Measurements from ENCODE around the gene SPAG8.
A peak's percentile ranks its signal among the peaks of the same experiment; 100 is the strongest.

SPAG8 gene

DNA sequence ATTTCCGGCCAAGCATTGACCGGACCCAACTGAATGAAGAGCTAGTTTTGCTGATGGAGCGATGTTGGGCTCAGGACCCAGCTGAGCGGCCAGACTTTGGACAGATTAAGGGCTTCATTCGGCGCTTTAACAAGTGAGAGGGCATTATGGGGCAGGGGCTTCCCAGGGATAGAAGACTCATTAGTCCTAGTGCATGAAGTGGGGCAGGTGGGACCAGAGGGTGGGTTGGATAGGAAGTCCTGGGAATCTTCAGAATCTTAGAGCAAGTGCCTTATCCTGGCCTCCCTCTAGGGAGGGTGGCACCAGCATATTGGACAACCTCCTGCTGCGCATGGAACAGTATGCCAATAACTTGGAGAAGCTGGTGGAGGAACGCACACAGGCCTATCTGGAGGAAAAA lies 6.0 kb downstream of the SPAG8 start:
- DNase-seq, result no peak

- DNase-seq, result no peak
These were observed 10.5 kb downstream of the SPAG8 start for GRCh38 chr9:35801328-35802128.

- DNase-seq, result no peak
These were observed 11.5 kb downstream of the SPAG8 start for GRCh38 chr9:35800530-35800929.

DNA sequence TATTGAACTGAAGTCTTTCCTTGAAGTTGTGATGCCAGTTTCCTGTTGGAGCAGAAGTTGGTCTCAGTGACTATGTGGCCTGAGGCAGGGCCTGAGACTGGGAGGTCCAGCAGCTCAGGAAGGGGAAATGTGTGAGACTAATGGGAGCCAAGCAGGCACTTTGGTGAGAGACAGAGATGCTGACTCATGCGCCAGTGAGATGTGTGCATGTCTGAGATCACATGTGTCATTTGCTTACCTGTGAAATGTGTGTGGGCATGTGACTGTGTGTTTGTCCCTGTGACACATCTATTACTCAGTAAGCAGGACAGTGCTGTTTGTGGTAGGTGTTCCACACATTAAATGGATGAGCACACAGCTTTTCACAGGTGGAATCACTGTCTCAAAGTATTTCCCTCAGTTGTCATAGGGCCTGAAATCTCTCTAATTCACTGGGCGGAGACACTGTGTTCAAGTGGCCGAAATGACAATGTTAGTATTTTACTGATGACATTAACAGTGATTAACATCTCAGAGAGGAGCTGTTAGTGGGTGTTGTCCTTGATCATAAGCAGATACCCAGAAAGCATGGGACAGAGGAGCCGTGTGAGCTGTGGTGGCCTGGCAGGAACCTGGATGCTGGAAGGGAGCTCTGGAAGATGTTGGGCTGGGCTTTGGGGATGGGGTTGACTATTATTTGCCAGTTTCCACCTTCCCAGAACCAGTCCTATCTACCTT lies 13.2 kb downstream of the SPAG8 start:
- DNase-seq, result no peak

- no peak for DNase-seq
These were observed 14.6 kb downstream of the SPAG8 start for GRCh38 chr9:35797311-35798109.

- DNase-seq, result no peak
These were observed 16.4 kb downstream of the SPAG8 start for GRCh38 chr9:35795695-35796094.

GRCh38 chr9:35793461-35793860 lies 18.6 kb downstream of the SPAG8 start:
- no peak for DNase-seq

GRCh38 chr9:35792826-35793225 lies 19.2 kb downstream of the SPAG8 start:
- no peak for DNase-seq

DNA sequence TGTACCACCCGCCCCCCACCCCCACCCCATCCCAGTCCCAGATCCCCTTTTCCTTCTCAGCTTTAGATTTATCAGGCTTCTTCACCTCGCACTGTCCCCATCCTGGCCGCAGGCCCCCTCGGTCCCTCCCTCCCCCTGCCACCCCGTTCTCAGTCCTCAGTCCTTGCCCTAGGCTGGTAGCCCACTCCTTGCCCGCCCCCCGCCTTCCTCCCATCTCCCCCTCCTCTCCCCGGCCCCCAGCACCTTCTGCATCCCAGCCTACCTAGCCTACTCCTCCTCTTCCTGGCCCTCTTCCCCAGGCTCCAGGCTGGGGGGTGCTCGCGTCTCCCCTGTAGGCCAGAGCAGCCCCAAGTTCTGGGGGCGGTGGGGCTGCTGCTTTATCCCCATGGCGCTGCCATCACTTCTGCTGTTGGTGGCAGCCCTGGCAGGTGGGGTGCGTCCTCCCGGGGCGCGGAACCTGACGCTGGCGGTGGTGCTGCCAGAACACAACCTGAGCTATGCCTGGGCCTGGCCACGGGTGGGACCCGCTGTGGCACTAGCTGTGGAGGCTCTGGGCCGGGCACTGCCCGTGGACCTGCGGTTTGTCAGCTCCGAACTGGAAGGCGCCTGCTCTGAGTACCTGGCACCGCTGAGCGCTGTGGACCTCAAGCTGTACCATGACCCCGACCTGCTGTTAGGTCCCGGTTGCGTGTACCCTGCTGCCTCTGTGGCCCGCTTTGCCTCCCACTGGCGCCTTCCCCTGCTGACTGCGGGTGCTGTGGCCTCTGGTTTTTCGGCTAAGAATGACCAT lies 19.8 kb downstream of the SPAG8 start:
- no peak for DNase-seq

DNA sequence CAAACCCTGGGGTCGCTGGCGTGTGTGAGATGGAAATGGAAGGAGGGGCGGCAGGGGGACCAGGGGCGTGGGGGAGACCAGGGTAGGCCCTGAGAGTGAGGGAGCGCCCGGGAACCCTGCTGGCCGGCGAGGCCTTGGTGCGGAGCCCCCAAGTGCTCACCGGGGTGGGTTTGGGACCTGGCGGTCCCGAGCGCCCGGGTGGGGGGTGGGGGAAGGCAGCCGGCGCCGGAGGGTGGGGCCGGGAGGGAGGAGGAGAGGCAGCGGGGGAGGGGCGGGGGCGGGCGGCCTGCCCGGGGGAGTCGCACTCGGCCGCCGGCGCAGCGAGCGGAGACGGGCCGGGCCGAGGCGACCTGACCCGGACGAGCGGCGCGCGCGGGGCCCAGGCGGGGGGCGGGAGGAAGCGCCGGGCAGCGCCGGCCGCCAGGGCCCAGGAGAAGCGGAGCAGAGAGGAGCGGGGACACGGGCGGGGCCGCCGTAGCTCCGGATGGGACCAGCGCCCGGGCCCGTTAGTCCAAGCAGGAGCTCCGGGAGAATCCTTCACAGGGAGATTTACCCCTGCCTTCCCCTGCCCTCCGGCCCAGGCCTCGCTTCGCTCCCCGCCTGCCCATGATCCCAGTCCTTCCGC lies 20.7 kb downstream of the SPAG8 start, which contains the start of gene NPR2:
Gene NPR2 (plus strand): TSS at position 295 of the 625 bp plus-strand sequence. CDS start 818 bp downstream, outside the sequence.
- DNase-seq, result no peak

DNA sequence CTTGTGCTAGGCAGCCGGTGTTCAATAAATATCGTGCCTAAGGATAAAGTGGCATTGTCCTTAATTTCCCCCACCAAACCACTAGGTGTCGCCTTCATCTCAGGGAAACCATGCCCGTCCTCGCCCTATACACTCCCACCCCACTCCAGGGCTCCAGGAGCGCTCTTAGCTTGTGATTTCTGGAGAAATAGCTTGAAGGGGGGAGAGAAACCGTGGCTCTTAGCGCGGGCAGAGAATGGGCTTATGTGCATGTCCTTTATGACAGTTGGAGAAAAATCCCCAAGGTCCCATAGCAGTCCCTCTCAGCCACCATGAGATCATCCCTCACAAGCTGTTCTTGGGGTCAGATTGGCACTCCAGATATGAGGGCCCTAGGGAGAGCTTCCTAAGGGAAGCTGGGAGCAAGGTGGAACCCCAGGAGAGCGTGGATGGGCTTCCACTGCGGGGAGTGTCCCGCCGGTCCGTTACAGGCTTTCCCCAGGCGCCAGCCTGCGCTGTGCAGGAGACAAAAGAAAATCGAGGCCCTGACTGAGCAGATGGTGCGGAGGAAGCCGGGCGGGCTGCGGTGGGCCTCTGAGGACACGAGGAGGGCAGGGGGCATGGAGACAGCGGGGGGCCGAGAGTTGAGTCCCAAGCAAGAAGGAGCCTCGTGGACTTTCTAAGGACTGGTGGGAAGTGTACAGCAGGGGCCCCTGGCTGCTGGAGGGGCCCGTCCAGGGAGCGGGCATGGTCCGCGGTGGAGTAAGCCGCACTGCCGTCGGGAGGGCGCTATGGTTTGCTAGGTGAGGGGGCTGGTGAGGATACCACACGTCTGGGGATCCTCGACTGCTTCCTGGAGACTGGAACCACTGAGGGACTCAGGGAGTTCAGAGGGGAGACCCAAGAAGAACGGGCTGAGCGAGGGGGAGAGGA lies 21.4 kb downstream of the SPAG8 start:
- DNase-seq, result peak; percentile 43

DNA sequence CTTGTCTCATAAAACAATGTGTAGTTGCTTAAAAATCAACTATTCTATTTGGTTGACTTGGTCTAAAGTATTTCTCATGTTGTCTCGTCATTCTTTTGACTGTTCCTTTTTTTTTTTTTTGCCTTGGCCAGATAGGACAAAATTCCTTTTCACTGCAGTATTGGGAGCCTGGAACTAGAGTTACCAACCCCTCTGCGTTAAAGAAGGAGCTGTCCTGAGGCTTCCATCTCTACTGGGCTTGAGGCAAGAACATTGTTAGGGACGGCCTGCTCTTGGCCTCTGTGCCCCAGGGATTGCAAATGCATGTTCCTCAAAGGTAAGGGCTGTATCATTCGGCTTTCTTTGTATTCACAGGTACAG lies 22.1 kb downstream of the SPAG8 start:
- DNase-seq, result no peak

GRCh38 chr9:35789541-35789940 lies 22.5 kb downstream of the SPAG8 start:
- DNase-seq, result no peak

GRCh38 chr9:35783418-35783817 lies 28.6 kb downstream of the SPAG8 start:
- no peak for DNase-seq

DNA sequence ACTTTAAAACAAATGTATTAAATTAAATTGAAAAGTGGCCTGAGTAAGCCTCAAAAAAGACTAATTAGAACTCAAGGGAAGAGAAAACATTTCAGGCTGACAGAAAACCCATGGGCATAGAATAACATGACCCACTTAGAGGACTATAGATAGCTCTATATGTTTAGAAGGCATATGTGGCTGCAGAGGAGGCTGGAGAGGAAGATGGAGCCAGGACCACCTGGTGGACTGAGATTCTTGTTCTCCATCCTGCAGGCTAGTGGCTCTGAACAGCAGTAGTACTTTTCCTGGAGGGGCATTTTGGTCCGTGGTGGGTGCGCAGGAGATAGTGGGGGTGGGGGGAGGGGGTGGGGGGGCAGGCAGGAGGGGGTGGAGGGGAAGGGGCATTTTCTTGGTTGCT lies 31.0 kb downstream of the SPAG8 start:
- no peak for DNase-seq

DNA sequence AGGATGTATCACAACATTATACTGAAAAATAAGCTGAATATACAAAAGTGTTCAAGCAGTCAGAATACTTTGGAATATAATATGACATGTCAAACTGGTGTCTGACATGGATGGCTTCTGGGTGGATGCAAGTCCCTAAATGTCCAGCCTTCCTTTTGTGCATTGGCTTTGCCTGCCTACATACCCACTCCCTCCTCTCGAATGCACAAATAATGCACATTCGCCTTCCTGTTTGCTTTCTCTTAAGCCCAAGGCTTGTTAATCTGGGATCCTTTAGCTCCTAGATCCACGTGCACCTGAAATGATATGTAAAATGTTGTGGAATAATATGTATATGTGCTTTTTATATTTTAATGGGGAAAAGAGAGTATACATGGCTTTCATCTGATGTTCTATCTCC lies 33.6 kb downstream of the SPAG8 start:
- no peak for DNase-seq

GRCh38 chr9:35776018-35776417 lies 36.0 kb downstream of the SPAG8 start:
- peak; percentile 69 for DNase-seq

DNA sequence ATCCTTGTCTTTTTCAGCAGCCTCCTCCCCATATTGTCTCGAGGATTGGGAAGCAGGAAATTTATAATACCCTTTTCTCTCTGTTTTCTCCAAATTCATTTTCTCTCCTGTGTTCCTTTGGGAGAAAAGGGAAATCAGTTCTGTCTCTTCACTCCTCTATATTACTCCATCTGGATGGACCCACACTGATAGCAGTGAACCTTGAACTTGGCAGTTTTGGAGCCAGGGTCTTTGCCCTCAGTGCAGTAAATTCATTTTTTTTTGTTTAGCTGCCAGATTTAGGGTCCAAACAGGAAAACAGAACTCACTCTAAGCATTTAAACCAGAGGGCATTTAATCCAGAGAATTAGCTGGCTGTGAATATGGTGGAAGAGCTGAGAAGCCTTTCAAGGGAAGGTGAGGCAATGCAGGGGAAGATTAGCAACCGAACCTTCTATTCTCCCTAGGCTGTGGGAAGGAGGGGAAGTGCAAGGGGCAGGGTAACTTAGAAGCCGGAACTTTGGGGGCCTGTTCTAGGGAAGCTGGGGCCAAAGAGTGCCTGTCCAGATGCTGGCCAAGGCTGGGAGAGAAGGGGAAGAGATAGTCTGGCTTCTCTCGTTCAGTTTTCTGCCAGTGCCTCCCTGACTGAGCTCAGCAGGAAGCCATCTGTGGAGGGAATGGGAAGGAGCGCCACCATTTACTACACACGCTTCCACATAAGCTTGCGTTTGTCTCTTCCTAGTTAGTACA lies 37.0 kb downstream of the SPAG8 start:
- no peak for DNase-seq

DNA sequence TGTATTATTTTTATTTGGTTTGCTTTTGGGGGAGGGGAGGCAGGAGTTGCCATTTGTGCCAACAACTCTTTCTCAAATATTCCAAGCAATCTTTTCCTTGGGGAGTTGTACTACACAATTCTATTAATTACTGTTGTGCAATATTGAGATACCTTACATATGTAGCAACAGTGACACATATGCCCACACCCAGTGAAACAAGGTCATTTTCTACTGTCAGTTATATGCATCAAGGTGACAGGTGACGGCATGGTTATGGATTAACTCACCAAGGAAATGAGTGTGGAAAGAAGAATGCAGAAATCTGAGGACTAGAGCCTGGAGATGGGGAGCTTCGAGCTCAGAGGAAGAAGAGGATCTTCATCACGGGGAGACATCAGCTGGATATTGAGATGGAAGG lies 40.1 kb downstream of the SPAG8 start:
- DNase-seq, result no peak

DNA sequence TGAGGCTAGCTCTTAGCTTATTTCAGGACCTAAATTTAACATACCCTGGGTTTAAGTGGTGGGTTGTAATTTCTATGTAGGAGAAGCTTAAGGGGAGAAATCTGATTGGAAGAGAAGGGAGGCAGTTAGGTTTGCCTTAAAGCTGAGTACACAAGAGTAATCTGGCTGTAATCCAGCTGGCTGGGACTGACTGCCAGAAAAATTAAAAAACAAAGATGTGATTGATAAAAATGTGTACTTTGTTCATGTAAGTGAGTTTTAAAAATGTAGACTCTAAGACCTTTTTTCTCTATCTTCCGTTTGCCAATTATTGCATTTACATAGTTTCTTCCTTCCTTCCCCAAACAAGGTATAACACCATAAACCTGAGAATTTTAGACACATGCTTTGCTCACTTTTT lies 40.5 kb downstream of the SPAG8 start:
- DNase-seq, result no peak

GRCh38 chr9:35771075-35771433 lies 41.0 kb downstream of the SPAG8 start:
- DNase-seq, result no peak
